Transverse colon (tissue), 4 donors: Measurements from ENCODE around the gene CHST11. TPM values are rescaled to one million over a fixed set of nuclear protein-coding genes. Genes with fewer than 3 reads are reported as not detected.

Experiments used
- DNase-seq: peaks from one replicate; pipeline ENCODE4 v3.0.0-alpha.2; 2019
- H3K27ac ChIP-seq, 4 donors: fragments of 200-600 bp; sonication (generic); 2 replicates each; pipeline ENCODE4 v1.5.1; 2016 to 2018; ENCODE audit warnings: inconsistent platforms in 4 of 4
- H3K27me3 ChIP-seq: fragments of 200-600 bp; sonication (generic); 2 replicates; pipeline ENCODE4 v1.5.1; 2017; ENCODE audit warnings: inconsistent platforms
- H3K36me3 ChIP-seq, 4 donors: fragments of 200-600 bp; sonication (generic); 2 replicates each; pipeline ENCODE4 v1.5.1; 2017 to 2019; ENCODE audit warnings: inconsistent platforms in 4 of 4
- H3K4me1 ChIP-seq, 4 donors: fragments of 200-600 bp; sonication (generic); 2 replicates each; pipeline ENCODE4 v1.5.1; 2017 to 2020; ENCODE audit warnings: inconsistent platforms in 4 of 4
- H3K4me3 ChIP-seq, 4 donors: fragments of 200-600 bp; sonication (generic); 1 replicate in 1 of 4; 2 replicates in 3 of 4; pipeline versions ENCODE4 v1.5.1 to v1.6.1; 2017 to 2019; ENCODE audit warnings: inconsistent platforms in 4 of 4
- H3K9me3 ChIP-seq, 2 donors: fragments of 200-600 bp; sonication (generic); 2 replicates each; pipeline ENCODE4 v1.5.1; 2017 to 2019; ENCODE audit warnings: inconsistent platforms in 2 of 2
- EP300 ChIP-seq: sonication (generic); formaldehyde crosslinking; IDR thresholded peaks from one replicate; pipeline ENCODE4 v1.6.1; 2017; ENCODE audit warnings: antibody characterized with exemption, low read depth
- POLR2A ChIP-seq: fragments of 450-650 bp; IDR thresholded peaks from one replicate; pipeline ENCODE4 v1.6.1; 2016; ENCODE audit warnings: antibody characterized with exemption, mild to moderate bottlenecking, moderate library complexity
- POLR2AphosphoS5 ChIP-seq, 3 donors: sonication (generic); formaldehyde crosslinking; IDR thresholded peaks; one replicate each; pipeline ENCODE4 v1.6.1; 2016; ENCODE audit warnings: antibody characterized with exemption in 3 of 3
- WGBS, 2 donors: methylation state at CpG; one replicate each; pipeline ENCODE4 v1.1.5; 2018; ENCODE audit warnings: low coverage in 1 of 2; 5-methylcytosine and 5-hydroxymethylcytosine counted together
- in situ Hi-C, 4 donors: fragments of 200-750 bp; cut with MboI; loops; one replicate each; pipeline versions ENCODE4 v1.15.0 to v1.15.1; 2017; ENCODE audit warnings: low sequenced_read_pairs in 3 of 4, low pct_ligation_motif_present in 1 of 4, low pct_unique_long_range_greater_than_20kb in 1 of 4
- intact Hi-C: fragments of 100-400 bp; cut with DNase I; formaldehyde crosslinking; loops from one replicate; pipeline ENCODE4 v1.15.1; 2023; ENCODE audit warnings: low total_unique reads
- total RNA-seq, 4 donors: library from RNA; depleted of rRNA; stranded (reverse); fragments of >200 nt; gene quantifications; one replicate each; pipeline ENCODE4 v1.1.0, GENCODE V29; 2016
- TF ChIP-seq, protein P1 (sequence below), 5 experiments: fragments of 200-600 bp in 3 of 5; fragments of 450-650 bp in 2 of 5; sonication (generic) in 3 of 5; IDR thresholded peaks; 1 replicate in 2 of 5; 2 replicates in 3 of 5; pipeline ENCODE4 v1.5.1; 2016 to 2017; ENCODE audit warnings: antibody characterized with exemption in 5 of 5, inconsistent platforms in 3 of 5, mild to moderate bottlenecking in 2 of 5, moderate library complexity in 1 of 5

Gene CHST11
- total RNA-seq, 4 donors from 2014 or later = 4.2 to 123 (median 31.5) TPM

DNA sequence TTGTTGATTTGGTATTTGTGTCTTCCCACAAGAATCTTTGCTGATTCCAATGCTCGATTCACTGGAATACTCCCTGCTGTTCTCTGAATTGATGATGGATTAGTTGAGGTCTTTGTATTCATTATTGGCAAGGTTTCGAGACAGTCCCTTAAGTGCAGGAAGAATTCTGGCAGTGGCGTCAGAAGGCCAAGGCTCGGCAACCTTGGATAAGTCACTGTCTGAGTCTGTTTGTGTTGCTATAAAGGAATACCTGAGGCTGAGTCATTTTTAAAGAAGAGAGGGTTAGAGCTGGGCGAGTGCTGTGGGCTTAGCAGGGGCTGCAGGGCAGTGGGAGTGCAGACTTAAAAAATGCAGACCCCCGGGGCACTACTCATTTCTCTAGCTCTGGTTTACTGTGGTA is 56.9 kb downstream of the CHST11 start:
- in situ Hi-C loops = no loop called here
- H3K9me3 ChIP-seq = no peaks in the 10 kb centered on the region
- no peaks in the 10 kb centered on the region for H3K36me3 ChIP-seq
- intact Hi-C loops = no loop called here
- no peak overlapping the region for H3K27ac ChIP-seq
- no peaks in the 10 kb centered on the region for H3K27me3 ChIP-seq
- no peak for DNase-seq
- TF ChIP-seq POLR2A (no peak), EP300 (no peak), POLR2AphosphoS5 (IDR thresholded peaks at IDR 0.05) (no peak)
- TF ChIP-seq, protein P1, sequence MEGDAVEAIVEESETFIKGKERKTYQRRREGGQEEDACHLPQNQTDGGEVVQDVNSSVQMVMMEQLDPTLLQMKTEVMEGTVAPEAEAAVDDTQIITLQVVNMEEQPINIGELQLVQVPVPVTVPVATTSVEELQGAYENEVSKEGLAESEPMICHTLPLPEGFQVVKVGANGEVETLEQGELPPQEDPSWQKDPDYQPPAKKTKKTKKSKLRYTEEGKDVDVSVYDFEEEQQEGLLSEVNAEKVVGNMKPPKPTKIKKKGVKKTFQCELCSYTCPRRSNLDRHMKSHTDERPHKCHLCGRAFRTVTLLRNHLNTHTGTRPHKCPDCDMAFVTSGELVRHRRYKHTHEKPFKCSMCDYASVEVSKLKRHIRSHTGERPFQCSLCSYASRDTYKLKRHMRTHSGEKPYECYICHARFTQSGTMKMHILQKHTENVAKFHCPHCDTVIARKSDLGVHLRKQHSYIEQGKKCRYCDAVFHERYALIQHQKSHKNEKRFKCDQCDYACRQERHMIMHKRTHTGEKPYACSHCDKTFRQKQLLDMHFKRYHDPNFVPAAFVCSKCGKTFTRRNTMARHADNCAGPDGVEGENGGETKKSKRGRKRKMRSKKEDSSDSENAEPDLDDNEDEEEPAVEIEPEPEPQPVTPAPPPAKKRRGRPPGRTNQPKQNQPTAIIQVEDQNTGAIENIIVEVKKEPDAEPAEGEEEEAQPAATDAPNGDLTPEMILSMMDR (IDR thresholded peaks at IDR 0.05) = no peak
- H3K4me3 ChIP-seq = no peak overlapping the region
- WGBS, 2 donors = 87 to 88% methylated on average over 6 of the region's 6 CpGs
- peaks cover 0 to 19% (median 2%) of the 10 kb centered on the region in 4 donors for H3K4me1 ChIP-seq

GRCh38 chr12:104514092-104514810 is 57.5 kb downstream of the CHST11 start:
- H3K27ac ChIP-seq = no peak overlapping the region
- H3K4me3 ChIP-seq = no peak overlapping the region
- WGBS, 2 donors = 87 to 88% methylated on average over 5 to 9 of the region's 9 CpGs
- in situ Hi-C loops (no loop called here), intact Hi-C loops (no loop called here)
- no peak for DNase-seq
- peaks cover 0 to 21% (median 2%) of the 10 kb centered on the region in 4 donors for H3K4me1 ChIP-seq
- no peaks in the 10 kb centered on the region for H3K27me3 ChIP-seq
- H3K9me3 ChIP-seq = no peaks in the 10 kb centered on the region
- TF ChIP-seq EP300 (no peak), POLR2AphosphoS5 (IDR thresholded peaks at IDR 0.05) (no peak), POLR2A (no peak)
- TF ChIP-seq, protein P1 (IDR thresholded peaks at IDR 0.05) = no peak
- no peaks in the 10 kb centered on the region for H3K36me3 ChIP-seq

- TF ChIP-seq POLR2AphosphoS5 (IDR thresholded peaks at IDR 0.05) (no peak), EP300 (no peak), POLR2A (no peak)
- TF ChIP-seq, protein P1 (IDR thresholded peaks at IDR 0.05) = no peak
- intact Hi-C loops (loop anchor here (1.0 kb wide), 1 partner anchor 28 kb away; no protein-coding TSS in a partner anchor), in situ Hi-C loops (no loop called here)
- no peak overlapping the region for H3K4me3 ChIP-seq
- 50 to 63% methylated on average over 1 of the region's 1 CpG for WGBS, 2 donors
- no peaks in the 10 kb centered on the region for H3K27me3 ChIP-seq
- peaks cover 0 to 15% (median 2%) of the 10 kb centered on the region in 4 donors for H3K4me1 ChIP-seq
- H3K27ac ChIP-seq = no peak overlapping the region
- no peaks in the 10 kb centered on the region for H3K9me3 ChIP-seq
- DNase-seq = no peak
- no peaks in the 10 kb centered on the region for H3K36me3 ChIP-seq
Observed at GRCh38 chr12:104515899-104516298, 59.2 kb downstream of the CHST11 start.

- Histone ChIP-seq H3K27ac (no peak overlapping the region), H3K4me1 (peaks cover 0 to 6% (median 2%) of the 10 kb centered on the region in 4 donors), H3K9me3 (no peaks in the 10 kb centered on the region), H3K36me3 (no peaks in the 10 kb centered on the region), H3K4me3 (no peak overlapping the region), H3K27me3 (no peaks in the 10 kb centered on the region)
- TF ChIP-seq POLR2AphosphoS5 (IDR thresholded peaks at IDR 0.05) (no peak), EP300 (no peak), POLR2A (no peak)
- TF ChIP-seq, protein P1 (IDR thresholded peaks at IDR 0.05) = no peak
- in situ Hi-C loops = no loop called here
- 80% methylated on average over 1 of the region's 1 CpG; no CpG with 5 or more reads in 1 of the 2 donors for WGBS, 2 donors
- no peak for DNase-seq
- intact Hi-C loops = loop anchor here (1.0 kb wide), 1 partner anchor 27 kb away; no protein-coding TSS in a partner anchor
Observed at GRCh38 chr12:104516821-104517220, 60.1 kb downstream of the CHST11 start.
